ENCODE data around the gene NKAIN2.
"Not testable (repeated sequence)": the region's sequence is repeated elsewhere in the genome, so short reads cannot be mapped to it uniquely, and the experiment has no call there.

The NKAIN2 gene

GRCh38 chr6:124298730-124299129, 495.1 kb downstream of the NKAIN2 start:
- DNase-seq (ENCODE audit: low read depth in 3 of 3, low spot score in 1 of 3) = no peak

DNA sequence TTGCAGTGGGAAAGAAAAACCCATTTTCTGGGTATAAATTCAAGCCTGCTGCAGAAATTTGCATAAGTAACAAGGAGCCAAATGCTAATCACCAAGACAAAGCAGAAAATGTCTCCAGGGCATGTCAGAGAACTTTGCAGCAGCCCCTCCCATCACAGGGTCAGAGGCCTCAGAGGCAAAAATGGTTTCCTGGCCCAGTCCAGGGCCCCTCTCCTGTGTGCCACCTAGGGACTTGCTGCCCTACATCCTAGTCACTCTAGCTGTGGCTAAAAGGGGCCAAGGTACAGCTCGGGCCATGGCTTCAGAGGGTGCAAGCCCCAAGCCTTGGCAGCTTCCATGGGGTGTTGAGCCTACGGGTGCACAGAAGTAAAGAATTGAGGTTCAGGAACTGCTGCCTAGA, 497.2 kb downstream of the NKAIN2 start:
- not testable (repeated sequence) for DNase-seq (ENCODE audit: low read depth in 3 of 3, low spot score in 1 of 3)

GRCh38 chr6:124303971-124304370, 500.3 kb downstream of the NKAIN2 start:
- DNase-seq (ENCODE audit: low read depth in 3 of 3, low spot score in 1 of 3) = no peak

- DNase-seq (ENCODE audit: low read depth in 3 of 3, low spot score in 1 of 3) = no peak
These were observed 506.5 kb downstream of the NKAIN2 start for GRCh38 chr6:124310139-124310538.

DNA sequence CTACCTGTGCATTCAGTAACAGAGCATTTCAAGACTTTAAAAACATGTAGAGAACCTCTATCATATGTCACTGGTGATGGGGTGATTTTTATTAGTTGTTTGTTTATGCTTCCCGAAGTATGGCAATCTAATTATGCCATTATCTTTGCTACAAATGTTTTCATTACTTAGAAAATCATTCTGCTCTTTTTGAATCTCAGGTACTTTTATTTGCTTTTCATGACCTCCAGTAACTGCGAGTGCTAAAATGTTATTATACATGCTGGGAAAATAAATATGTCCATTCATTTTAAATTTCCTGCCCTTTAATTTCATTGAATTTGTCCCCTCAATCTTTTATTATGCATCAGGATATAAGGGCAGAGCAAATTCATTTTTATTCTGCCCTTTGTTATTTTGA, 515.7 kb downstream of the NKAIN2 start:
- DNase-seq (ENCODE audit: low read depth in 3 of 3, low spot score in 1 of 3) = no peak

GRCh38 chr6:124324237-124324636, 520.6 kb downstream of the NKAIN2 start:
- DNase-seq (ENCODE audit: low read depth in 3 of 3, low spot score in 1 of 3) = no peak

DNA sequence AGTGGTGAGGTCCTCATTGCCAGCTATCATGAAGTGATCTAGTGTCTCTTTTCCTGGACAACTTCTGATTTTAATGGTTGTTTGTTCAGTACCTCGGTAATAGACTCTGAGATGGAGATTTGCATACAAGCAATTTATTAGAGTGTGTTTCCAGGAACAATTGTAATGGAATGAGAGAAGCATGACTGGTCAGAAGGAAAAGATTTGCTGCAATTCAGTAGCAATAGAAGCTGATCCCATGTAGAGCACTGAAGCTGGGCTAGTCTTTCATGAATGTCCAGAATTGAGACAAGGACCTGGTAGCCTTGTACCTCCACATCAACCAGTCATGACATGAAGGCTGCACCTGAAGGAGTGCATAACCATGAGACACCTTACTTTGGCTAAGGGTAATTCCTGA, 526.5 kb downstream of the NKAIN2 start:
- DNase-seq (ENCODE audit: low read depth in 3 of 3, low spot score in 1 of 3) = no peak

- no peak for DNase-seq (ENCODE audit: low read depth in 3 of 3, low spot score in 1 of 3)
These were observed 530.7 kb downstream of the NKAIN2 start for GRCh38 chr6:124334359-124334758.

- no peak for DNase-seq (ENCODE audit: low read depth in 3 of 3, low spot score in 1 of 3)
These were observed 536.1 kb downstream of the NKAIN2 start for GRCh38 chr6:124339610-124340334.

DNA sequence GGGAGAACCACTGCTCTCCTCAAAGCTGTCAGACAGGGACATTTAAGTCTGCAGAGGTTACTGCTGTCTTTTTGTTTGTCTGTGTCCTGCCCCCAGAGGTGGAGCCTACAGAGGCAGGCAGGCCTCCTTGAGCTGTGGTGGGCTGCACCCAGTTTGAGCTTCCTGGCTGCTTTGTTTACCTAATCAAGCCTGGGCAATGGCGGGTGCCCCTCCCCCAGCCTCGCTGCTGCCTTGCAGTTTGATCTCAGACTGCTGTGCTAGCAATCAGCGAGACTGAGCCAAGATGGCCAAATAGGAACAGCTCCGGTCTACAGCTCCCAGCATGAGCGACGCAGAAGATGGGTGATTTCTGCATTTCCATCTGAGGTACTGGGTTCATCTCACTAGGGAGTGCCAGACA, 544.7 kb downstream of the NKAIN2 start:
- not testable (repeated sequence) for DNase-seq (ENCODE audit: low read depth in 3 of 3, low spot score in 1 of 3)

DNA sequence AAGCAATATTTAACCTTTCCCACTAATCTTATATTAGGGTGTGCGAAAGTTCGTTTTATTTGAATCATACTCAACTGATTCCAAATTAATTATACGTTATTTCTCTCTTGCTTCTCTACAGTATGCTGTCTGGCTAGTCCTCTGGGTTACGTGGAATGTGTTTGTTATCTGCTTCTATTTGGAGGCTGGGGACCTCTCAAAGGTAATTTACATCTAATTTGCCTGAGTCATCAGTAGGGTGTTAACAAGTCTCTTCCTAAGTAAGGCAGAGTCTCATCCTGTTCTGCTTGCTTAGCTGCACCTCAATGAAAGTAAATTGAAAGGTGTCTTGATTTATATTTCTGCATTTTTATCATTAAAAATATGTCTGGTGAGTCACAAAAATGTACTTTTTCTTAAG, 551.5 kb downstream of the NKAIN2 start:
- no peak for DNase-seq (ENCODE audit: low read depth in 3 of 3, low spot score in 1 of 3)

DNA sequence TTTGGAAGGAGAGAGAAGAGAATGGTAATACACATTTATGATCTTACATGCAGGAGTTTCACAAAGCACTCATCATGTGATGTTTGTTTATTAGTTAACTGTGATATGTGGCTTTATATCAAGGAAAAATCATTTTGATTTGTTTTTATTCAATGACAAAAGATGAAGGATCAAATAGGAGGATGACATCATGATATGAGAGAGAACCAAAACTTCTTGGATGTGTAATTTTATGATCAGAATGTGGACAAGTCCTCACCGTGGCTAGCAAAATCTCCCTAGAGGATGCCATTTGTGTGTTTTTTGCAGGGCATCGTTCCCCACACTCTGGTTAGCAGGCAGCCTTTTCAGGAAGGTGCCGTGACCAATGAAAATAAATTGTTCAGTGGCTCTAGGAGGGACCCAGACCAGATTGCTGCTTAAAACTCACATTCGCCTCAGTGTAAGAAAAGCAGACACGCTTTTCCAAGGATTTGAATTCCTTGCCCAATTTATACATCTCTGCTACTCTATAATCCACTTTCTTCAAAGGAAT, 552.7 kb downstream of the NKAIN2 start:
- DNase-seq (ENCODE audit: low read depth in 3 of 3, low spot score in 1 of 3) = no peak

- no peak for DNase-seq (ENCODE audit: low read depth in 3 of 3, low spot score in 1 of 3)
These were observed 553.1 kb downstream of the NKAIN2 start for GRCh38 chr6:124356811-124357210.

GRCh38 chr6:124368131-124368530, 564.5 kb downstream of the NKAIN2 start:
- no peak for DNase-seq (ENCODE audit: low read depth in 3 of 3, low spot score in 1 of 3)

DNA sequence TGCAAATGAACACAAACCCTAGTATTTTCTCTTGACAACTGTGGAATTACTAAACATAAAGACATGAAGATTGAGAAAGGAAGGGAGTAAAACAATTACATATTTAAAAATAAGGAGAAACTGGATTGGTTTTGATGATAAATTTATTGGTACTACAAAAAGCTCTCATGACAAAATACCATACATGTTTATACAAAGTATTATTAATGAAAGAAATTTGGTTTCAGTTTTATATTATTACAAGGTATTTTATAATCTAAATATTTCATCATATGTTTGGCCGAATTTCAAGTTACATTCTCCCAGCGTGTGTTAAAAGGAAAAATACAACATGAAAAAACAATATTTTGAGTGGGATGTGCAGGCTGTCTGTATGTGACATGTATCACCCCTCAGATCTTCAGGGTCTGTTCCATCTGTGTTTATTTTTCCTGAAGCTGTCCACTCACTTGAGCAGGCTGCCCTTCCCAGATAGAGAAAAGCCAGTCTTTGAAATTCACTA, 568.4 kb downstream of the NKAIN2 start:
- DNase-seq (ENCODE audit: low read depth in 3 of 3, low spot score in 1 of 3) = no peak

DNA sequence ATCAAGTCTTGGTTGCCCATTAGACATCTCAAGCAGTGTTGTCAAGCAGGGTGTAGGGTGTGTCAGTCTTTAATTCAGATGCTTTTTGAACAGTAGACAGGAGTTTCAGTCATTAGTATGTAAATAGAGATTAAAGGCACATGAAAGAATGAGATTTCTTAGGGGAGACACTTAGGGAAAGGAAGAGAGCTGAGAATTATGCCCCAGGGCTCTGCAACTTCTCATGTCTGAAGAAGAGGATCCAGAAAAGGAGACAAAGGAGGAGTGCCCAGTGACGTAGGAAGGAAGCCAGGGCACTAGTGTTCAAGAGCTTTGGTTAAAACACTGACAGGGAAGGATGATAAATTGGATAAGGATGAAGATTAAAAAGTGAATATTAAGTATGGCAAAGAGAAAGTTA, 569.7 kb downstream of the NKAIN2 start:
- no peak for DNase-seq (ENCODE audit: low read depth in 3 of 3, low spot score in 1 of 3)

GRCh38 chr6:124389127-124389526, 585.5 kb downstream of the NKAIN2 start:
- DNase-seq (ENCODE audit: low read depth in 3 of 3, low spot score in 1 of 3) = no peak

- no peak for DNase-seq (ENCODE audit: low read depth in 3 of 3, low spot score in 1 of 3)
These were observed 589.9 kb downstream of the NKAIN2 start for GRCh38 chr6:124393536-124393935.

DNA sequence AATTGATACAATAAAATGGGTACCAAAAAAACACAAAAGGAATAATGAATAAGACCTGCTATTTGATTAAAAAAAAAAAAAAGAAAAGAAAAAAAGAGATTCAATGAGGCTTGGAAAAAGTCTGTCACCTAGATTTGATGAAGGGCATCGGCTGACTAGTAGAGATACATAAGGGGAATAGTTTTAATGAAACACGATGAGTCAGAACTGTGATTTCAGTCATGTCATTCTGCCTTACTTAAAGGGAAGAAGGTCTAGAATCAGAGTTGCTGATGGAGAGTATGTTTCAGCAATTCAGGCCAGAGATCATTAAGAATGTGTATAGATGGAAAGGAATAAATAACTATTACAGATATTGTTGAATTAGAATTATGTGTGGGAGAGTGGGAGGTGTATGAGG, 592.7 kb downstream of the NKAIN2 start:
- DNase-seq (ENCODE audit: low read depth in 3 of 3, low spot score in 1 of 3) = no peak

DNA sequence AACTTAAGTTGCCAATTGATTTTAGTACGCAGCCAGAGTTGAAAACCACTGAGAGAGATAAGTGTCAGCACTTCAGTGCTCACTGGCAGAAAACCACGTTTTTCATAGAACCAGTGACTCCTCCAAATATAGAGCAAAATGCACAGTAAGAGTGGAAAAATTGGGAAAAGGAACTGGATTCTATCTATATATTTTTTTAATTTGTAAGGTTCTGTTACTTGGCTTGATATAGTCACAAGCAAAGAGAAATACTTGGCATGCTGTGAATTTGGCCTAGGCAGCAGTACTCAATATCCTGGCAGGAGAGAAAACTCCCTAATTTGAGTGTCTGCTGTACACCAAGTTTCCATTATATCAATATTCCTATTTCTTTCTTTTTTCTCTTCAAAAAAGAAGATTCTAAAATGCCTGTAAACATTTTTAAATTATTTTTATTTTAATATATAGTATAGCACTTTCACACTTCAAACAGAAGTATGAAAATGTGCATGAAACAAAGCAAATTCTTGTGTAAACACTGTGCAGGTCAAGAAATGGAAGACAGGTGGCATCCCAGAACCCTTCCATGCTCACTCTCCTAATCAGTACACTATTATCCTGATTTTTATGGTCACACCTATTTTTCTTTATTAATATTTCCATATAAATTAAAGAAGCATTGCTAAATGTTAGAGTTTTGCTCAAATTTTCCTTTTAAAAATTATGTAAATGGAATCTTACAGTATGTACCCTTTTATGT, 596.8 kb downstream of the NKAIN2 start:
- no peak for DNase-seq (ENCODE audit: low read depth in 3 of 3, low spot score in 1 of 3)

GRCh38 chr6:124410425-124410824, 606.8 kb downstream of the NKAIN2 start:
- DNase-seq (ENCODE audit: low read depth in 3 of 3, low spot score in 1 of 3) = not testable (repeated sequence)

- DNase-seq (ENCODE audit: low read depth in 3 of 3, low spot score in 1 of 3) = not testable (repeated sequence)
These were observed 609.0 kb downstream of the NKAIN2 start for GRCh38 chr6:124412657-124413056.

Data from stimulated activated CD4-positive, alpha-beta T cell treated with anti-CD3 and anti-CD28 coated beads, TNF-alpha, amount 100 ng/mL, for 1 hour (primary cell).